Activated naive CD4-positive, alpha-beta T cell treated with anti-CD3 and anti-CD28 coated beads, Interleukin-2, amount 50 U/mL, for 72 hours (primary cell): ENCODE results near the gene VOPP1. TPM values are rescaled to one million over a fixed set of nuclear protein-coding genes. Genes with fewer than 3 reads are reported as not detected.

Experiments
- ATAC-seq, 2 donors: fragments of 150-1000 bp; cut with Tn5 transposase; 2 replicates each; pipeline ENCODE4 v1.10.0; 2021; ENCODE audit warnings: mild to moderate bottlenecking in 2 of 2, moderate library complexity in 2 of 2
- DNase-seq, 2 donors: peaks; one replicate each; pipeline ENCODE4 v3.0.0; 2021 to 2022; ENCODE audit warnings: low spot score in 2 of 2
- H3K27ac Mint-ChIP-seq, 2 donors: one replicate each; pipeline ENCODE4 v1.8.0; 2022; ENCODE audit warnings: mild to moderate bottlenecking in 2 of 2, mixed read lengths in 2 of 2
- H3K36me3 Mint-ChIP-seq, 2 donors: one replicate each; pipeline ENCODE4 v1.8.0; 2022; ENCODE audit warnings: mixed read lengths in 2 of 2
- H3K9me3 Mint-ChIP-seq, 2 donors: one replicate each; pipeline ENCODE4 v1.8.0; 2022; ENCODE audit warnings: mixed read lengths in 2 of 2
- total RNA-seq, 2 donors: library from RNA; stranded (reverse); gene quantifications; one replicate each; pipeline ENCODE4 v1.2.3, GENCODE V29; 2022

VOPP1 gene
- total RNA-seq, 2 donors from 2014 or later = 52.0 to 124 TPM

- DNase-seq (no peak), ATAC-seq (no peak)
- Mint-ChIP-seq H3K36me3 (peaks cover 44 to 84% of the 10 kb centered on the region in 2 donors), H3K9me3 (peaks cover 13 to 41% of the 10 kb centered on the region in 2 donors), H3K27ac (peak overlapping the region; percentile 30 to 90)
Measured at GRCh38 chr7:55464422-55464821, 107.9 kb downstream of the VOPP1 start.

DNA sequence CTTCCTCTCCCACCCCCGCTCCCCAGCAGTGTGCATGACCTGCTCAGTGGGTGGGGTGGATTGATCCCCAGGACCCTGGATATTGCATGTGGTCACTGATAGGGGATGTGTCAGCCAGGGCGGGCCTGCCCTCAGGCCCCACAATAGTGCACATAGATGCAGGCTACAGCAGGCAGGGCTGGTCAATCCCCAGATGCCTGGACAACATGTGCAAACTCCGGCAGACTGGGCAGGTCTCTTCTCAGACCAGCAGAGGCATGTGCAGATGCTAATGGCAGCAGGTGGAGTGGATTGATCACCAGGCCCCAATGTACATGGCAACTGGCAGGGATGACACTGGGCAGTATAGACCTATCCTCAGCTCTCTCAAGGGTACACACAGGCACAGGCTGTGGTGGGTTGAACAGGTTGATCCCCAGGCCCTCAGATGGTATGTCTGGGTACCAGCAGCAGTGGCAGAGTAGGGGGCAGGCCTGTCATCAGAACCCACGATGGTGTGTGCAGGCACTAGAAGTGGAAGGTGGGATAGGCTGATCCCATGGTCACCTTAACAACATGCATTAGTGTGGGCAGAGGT, 108.5 kb downstream of the VOPP1 start:
- ATAC-seq (peak in 1 of 2 donors; percentile 39), DNase-seq (no peak)
- H3K36me3 Mint-ChIP-seq = peaks cover 48 to 88% of the 10 kb centered on the region in 2 donors
- peak overlapping the region; percentile 8 to 30 for H3K27ac Mint-ChIP-seq
- peaks cover 17 to 47% of the 10 kb centered on the region in 2 donors for H3K9me3 Mint-ChIP-seq

GRCh38 chr7:55458351-55458750, 114.0 kb downstream of the VOPP1 start:
- H3K36me3 Mint-ChIP-seq = peaks cover 34 to 76% of the 10 kb centered on the region in 2 donors
- DNase-seq (no peak), ATAC-seq (no peak)
- no peak overlapping the region for H3K27ac Mint-ChIP-seq
- peaks cover 24 to 43% of the 10 kb centered on the region in 2 donors for H3K9me3 Mint-ChIP-seq

- Mint-ChIP-seq H3K27ac (no peak overlapping the region), H3K36me3 (peaks cover 32 to 71% of the 10 kb centered on the region in 2 donors), H3K9me3 (peaks cover 24 to 38% of the 10 kb centered on the region in 2 donors)
- DNase-seq = no peak
- no peak for ATAC-seq
Measured at GRCh38 chr7:55457801-55458200, 114.5 kb downstream of the VOPP1 start.

GRCh38 chr7:55452971-55453370, 119.3 kb downstream of the VOPP1 start:
- ATAC-seq (no peak), DNase-seq (no peak)
- H3K36me3 Mint-ChIP-seq = peaks cover 11 to 39% of the 10 kb centered on the region in 2 donors
- peaks cover 4 to 7% of the 10 kb centered on the region in 2 donors for H3K9me3 Mint-ChIP-seq
- H3K27ac Mint-ChIP-seq = no peak overlapping the region

DNA sequence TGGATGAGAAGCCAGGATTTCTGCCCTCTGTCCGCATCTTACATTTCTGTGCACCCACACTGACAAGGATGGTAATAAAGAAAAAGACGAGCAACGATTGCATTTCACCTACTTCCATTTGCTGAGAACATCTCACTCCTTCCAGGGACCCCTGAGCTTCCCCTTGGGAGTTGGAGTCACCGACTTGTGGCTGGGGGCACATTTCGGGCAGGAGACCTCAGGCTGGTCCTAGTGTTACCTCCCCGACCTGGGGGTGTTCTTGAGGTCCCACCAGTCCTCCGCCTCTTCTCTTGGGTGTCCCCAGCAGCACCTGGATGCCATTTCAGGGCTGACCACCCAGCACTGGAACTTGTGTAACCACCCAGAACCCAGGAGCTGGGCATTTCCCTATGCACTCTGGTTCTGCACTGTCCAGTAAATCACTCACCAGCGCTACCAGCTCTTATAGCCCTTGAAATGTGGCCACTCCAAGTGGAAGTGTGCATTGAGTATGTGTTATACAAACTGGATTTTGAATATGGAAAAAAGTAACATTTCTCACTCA, 122.2 kb downstream of the VOPP1 start:
- Mint-ChIP-seq H3K36me3 (peaks cover 0 to 31% of the 10 kb centered on the region in 2 donors), H3K9me3 (peaks cover 0 to 3% of the 10 kb centered on the region in 2 donors), H3K27ac (peak overlapping the region in 1 of 2 donors; percentile 29)
- ATAC-seq = no peak
- no peak for DNase-seq

- no peak for DNase-seq
Measured at GRCh38 chr7:55449205-55449991, 122.9 kb downstream of the VOPP1 start.

GRCh38 chr7:55448526-55448925, 123.8 kb downstream of the VOPP1 start:
- no peak for ATAC-seq
- peaks cover 0 to 5% of the 10 kb centered on the region in 2 donors for H3K9me3 Mint-ChIP-seq
- H3K27ac Mint-ChIP-seq = no peak overlapping the region
- peaks cover 0 to 19% of the 10 kb centered on the region in 2 donors for H3K36me3 Mint-ChIP-seq
- DNase-seq = no peak

More at GRCh38 chr7:55449205-55449991, 122.9 kb downstream of the VOPP1 start:
- H3K27ac Mint-ChIP-seq = no peak overlapping the region
- ATAC-seq = peak in 1 of 2 donors; percentile 34
- peaks cover 0 to 24% of the 10 kb centered on the region in 2 donors for H3K36me3 Mint-ChIP-seq
- peaks cover 0 to 5% of the 10 kb centered on the region in 2 donors for H3K9me3 Mint-ChIP-seq

DNA sequence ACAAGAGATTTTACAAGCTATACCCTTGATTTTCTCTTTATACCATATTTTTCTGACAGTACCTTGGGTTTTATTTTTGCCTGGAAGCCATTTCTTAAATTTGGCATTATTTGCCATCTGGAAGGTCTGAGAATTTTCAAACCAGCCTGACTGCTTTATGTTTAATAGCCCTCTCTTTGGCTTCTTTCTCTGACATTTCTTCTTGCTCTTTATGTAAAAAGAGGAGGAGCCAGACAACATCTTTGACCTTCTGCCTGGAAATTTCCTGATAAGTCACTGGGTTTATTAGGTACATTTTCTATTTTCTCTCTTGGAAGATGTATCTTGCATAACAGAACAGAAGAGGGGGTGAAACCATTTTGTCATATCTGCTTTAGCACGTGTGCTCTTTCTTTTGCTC, 127.5 kb downstream of the VOPP1 start:
- DNase-seq (no peak), ATAC-seq (no peak)
- Mint-ChIP-seq H3K36me3 (peaks cover 0 to 13% of the 10 kb centered on the region in 2 donors), H3K9me3 (peaks cover 0 to 5% of the 10 kb centered on the region in 2 donors), H3K27ac (no peak overlapping the region)

DNA sequence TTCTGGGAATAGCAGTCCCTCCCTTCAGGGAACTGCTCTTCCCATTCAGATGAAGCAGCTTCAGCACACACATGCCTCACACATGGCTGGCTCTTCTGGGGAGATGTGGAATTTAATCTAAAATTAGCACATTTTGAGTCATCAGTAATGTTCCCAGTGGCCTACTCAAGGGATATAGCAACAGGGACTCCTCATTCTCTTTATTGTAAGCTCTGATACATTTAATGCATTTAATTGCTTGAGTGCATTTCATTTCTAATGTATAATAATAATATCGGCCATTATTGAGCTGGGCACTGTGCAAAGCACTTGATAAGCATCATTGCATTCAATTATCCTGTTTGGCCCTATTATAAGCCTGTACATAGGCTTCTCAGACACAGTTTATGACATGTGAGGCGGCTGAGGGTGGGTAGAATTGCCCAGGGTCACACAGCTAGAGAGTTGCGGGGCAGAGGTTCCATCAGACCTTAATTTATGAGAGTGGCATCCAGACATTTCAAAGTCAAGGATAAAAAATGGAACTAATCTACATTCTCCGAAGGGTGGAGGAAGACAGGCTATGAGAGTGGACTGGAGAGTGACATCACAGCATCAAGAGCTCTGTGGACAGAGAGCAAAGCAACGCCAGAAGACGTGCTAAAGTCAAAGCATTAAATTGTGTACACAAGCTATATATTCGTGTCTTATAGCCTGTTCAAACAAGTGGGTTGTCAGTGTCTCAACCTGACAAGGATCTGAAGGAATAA, 130.4 kb downstream of the VOPP1 start:
- Mint-ChIP-seq H3K9me3 (peaks cover 0 to 5% of the 10 kb centered on the region in 2 donors), H3K27ac (no peak overlapping the region), H3K36me3 (peaks cover 0 to 10% of the 10 kb centered on the region in 2 donors)
- no peak for ATAC-seq
- DNase-seq = no peak

DNA sequence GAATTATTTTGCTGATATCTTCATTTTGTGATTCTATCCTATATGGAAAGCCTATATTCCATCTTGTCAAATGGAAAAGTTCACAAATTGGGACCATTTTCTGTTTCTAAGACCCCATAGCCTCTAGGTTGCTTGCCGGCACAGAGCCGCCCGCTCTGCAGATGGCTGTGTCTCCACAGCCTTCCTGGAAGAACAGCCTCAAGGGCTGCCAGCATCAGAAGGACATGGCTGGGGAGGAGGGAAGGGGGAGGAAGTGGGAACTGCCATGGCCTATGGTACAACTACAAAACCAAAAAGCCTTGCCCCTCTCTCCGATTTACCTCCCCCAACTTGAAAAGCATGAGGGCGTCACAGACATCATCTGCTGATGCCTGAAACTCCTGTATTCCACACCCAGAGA, 131.3 kb downstream of the VOPP1 start:
- no peak overlapping the region for H3K27ac Mint-ChIP-seq
- H3K9me3 Mint-ChIP-seq = peaks cover 0 to 5% of the 10 kb centered on the region in 2 donors
- no peak for DNase-seq
- H3K36me3 Mint-ChIP-seq = peaks cover 0 to under 1% of the 10 kb centered on the region in 2 donors
- no peak for ATAC-seq

- DNase-seq (no peak), ATAC-seq (peak in 1 of 2 donors; percentile 25)
- Mint-ChIP-seq H3K27ac (no peak overlapping the region), H3K9me3 (peaks cover 0 to 3% of the 10 kb centered on the region in 2 donors), H3K36me3 (no peaks in the 10 kb centered on the region)
Measured at GRCh38 chr7:55440040-55440690, 132.1 kb downstream of the VOPP1 start.

GRCh38 chr7:55439627-55440026, 132.7 kb downstream of the VOPP1 start:
- DNase-seq (no peak), ATAC-seq (peak in 1 of 2 donors; percentile 34)
- Mint-ChIP-seq H3K27ac (peak overlapping the region in 1 of 2 donors; percentile 88), H3K36me3 (no peaks in the 10 kb centered on the region), H3K9me3 (no peaks in the 10 kb centered on the region)

- H3K27ac Mint-ChIP-seq = peak overlapping the region in 1 of 2 donors; percentile 88
- ATAC-seq = no peak
- H3K36me3 Mint-ChIP-seq = no peaks in the 10 kb centered on the region
- DNase-seq = no peak
- H3K9me3 Mint-ChIP-seq = no peaks in the 10 kb centered on the region
Measured at GRCh38 chr7:55438757-55439525, 133.4 kb downstream of the VOPP1 start.

DNA sequence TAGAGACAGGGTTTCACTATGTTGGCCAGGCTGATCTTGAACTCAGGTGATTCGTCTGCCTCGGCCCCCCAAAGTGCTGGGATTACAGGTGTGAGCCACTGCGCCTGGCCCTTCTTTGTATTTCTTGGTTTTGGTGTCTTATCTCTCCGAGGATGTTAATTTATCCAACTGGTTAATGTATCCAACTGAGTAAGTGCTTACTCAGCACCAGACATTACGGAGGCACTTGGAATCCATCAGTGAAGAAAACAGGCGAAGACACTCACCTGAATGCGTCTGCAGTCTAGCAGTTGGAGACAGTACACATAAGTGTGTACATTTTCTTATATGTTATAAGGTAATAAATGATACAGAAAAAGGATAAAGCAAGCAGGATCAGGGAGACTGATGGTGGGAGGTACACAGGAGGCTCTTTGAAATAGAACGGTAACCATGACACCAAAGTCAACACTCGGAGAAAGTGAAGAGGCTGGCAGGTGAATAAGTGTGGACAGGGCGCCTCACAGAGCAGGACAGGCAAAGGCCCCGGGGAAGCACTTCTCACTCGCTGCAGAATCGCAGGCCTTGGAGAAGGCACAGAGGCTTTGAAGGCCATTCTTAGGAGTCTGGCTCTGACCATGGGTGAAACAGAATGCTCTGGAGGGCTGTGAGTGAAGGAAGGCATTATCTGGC, 134.1 kb downstream of the VOPP1 start:
- ATAC-seq = no peak
- H3K9me3 Mint-ChIP-seq = no peaks in the 10 kb centered on the region
- no peak for DNase-seq
- H3K27ac Mint-ChIP-seq = peak overlapping the region; percentile 18 to 46
- no peaks in the 10 kb centered on the region for H3K36me3 Mint-ChIP-seq
